ENCODE results near the gene HCN3. TPM values are rescaled to one million over a fixed set of nuclear protein-coding genes. Genes with fewer than 3 reads are reported as not detected.
A peak's percentile ranks its signal among the peaks of the same experiment; 100 is the strongest.

The HCN3 gene
- total and polyA plus RNA-seq, 2 of the 13 experiments (the other 11 are each of a cell fraction or from before 2014, with no cell fraction given), result 2.4 to 10.2 TPM

DNA sequence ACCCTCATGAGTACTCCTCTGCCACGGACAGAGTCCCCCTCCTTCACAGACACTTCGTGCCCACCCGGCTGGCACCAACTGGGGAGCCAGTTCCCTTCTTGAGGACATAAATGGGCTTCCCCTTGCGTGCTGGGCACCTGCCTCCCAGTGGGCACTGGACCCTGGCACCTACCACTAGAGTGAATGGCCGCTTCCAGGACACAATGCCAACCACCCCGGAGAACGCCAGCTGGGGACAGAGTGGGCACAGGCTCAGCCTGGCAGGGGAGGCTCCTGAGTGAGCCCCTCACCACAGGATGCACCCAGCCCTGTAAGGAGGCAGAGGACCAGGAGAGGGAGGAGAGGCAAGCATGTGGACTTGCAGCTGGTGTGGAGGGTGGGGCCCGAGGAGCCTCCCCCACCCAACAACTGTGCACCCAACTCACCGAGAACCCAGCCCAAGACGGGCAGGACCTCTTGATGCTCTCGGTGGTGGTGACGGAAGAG lies 23.0 kb upstream of the HCN3 start (continued):
- TF ChIP-seq GABPA (IDR thresholded peaks at IDR 0.05; ENCODE audit: low read depth, low read length) (no peak), GABPA (CRISPR knock-in tag; IDR thresholded peaks at IDR 0.05; ENCODE audit: low read depth) (no peak), MYC (CRISPR knock-in tag; IDR thresholded peaks at IDR 0.05; ENCODE audit: borderline replicate concordance) (0 out of 2 replicates have a peak, but pooled peaks have one; percentile 20), ZNF432 (CRISPR knock-in tag; IDR thresholded peaks at IDR 0.05; ENCODE audit: borderline replicate concordance) (no peak), HNRNPL (IDR thresholded peaks at IDR 0.05; ENCODE audit: low read depth, low read length) (0 out of 2 replicates have a peak, but pooled peaks have one; percentile 80), ZNF678 (CRISPR knock-in tag; IDR thresholded peaks at IDR 0.05) (no peak), MTA1 (CRISPR knock-in tag; IDR thresholded peaks at IDR 0.05; ENCODE audit: borderline replicate concordance) (0 out of 2 replicates have a peak, but pooled peaks have one; percentile 12), RFX1 (IDR thresholded peaks at IDR 0.05) (no peak), NR0B2 (CRISPR knock-in tag; IDR thresholded peaks at IDR 0.05) (no peak), ZNF124 (CRISPR knock-in tag; IDR thresholded peaks at IDR 0.05) (no peak), NRL (CRISPR knock-in tag; IDR thresholded peaks at IDR 0.05; ENCODE audit: borderline replicate concordance) (no peak), TMF1 (CRISPR knock-in tag; IDR thresholded peaks at IDR 0.05; ENCODE audit: low read depth) (no peak), ZNF776 (CRISPR knock-in tag; IDR thresholded peaks at IDR 0.05) (0 out of 2 replicates have a peak, but pooled peaks have one; percentile 59), HINFP (CRISPR knock-in tag; IDR thresholded peaks at IDR 0.05; ENCODE audit: low read depth) (no peak), ZNF333 (CRISPR knock-in tag; IDR thresholded peaks at IDR 0.05; ENCODE audit: borderline replicate concordance) (0 out of 2 replicates have a peak, but pooled peaks have one; percentile 64), ZNF20 (CRISPR knock-in tag; IDR thresholded peaks at IDR 0.05) (no peak)
- TF ChIP-seq, protein P1, sequence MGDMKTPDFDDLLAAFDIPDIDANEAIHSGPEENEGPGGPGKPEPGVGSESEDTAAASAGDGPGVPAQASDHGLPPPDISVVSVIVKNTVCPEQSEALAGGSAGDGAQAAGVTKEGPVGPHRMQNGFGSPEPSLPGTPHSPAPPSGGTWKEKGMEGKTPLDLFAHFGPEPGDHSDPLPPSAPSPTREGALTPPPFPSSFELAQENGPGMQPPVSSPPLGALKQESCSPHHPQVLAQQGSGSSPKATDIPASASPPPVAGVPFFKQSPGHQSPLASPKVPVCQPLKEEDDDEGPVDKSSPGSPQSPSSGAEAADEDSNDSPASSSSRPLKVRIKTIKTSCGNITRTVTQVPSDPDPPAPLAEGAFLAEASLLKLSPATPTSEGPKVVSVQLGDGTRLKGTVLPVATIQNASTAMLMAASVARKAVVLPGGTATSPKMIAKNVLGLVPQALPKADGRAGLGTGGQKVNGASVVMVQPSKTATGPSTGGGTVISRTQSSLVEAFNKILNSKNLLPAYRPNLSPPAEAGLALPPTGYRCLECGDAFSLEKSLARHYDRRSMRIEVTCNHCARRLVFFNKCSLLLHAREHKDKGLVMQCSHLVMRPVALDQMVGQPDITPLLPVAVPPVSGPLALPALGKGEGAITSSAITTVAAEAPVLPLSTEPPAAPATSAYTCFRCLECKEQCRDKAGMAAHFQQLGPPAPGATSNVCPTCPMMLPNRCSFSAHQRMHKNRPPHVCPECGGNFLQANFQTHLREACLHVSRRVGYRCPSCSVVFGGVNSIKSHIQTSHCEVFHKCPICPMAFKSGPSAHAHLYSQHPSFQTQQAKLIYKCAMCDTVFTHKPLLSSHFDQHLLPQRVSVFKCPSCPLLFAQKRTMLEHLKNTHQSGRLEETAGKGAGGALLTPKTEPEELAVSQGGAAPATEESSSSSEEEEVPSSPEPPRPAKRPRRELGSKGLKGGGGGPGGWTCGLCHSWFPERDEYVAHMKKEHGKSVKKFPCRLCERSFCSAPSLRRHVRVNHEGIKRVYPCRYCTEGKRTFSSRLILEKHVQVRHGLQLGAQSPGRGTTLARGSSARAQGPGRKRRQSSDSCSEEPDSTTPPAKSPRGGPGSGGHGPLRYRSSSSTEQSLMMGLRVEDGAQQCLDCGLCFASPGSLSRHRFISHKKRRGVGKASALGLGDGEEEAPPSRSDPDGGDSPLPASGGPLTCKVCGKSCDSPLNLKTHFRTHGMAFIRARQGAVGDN (CRISPR knock-in tag; IDR thresholded peaks at IDR 0.05), result peak; percentile 23; the same call in 1 of the 2 replicates
- TF ChIP-seq, protein P2, sequence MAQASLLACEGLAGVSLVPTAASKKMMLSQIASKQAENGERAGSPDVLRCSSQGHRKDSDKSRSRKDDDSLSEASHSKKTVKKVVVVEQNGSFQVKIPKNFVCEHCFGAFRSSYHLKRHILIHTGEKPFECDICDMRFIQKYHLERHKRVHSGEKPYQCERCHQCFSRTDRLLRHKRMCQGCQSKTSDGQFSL (CRISPR knock-in tag; IDR thresholded peaks at IDR 0.05), result no peak
- TF ChIP-seq, protein P3, sequence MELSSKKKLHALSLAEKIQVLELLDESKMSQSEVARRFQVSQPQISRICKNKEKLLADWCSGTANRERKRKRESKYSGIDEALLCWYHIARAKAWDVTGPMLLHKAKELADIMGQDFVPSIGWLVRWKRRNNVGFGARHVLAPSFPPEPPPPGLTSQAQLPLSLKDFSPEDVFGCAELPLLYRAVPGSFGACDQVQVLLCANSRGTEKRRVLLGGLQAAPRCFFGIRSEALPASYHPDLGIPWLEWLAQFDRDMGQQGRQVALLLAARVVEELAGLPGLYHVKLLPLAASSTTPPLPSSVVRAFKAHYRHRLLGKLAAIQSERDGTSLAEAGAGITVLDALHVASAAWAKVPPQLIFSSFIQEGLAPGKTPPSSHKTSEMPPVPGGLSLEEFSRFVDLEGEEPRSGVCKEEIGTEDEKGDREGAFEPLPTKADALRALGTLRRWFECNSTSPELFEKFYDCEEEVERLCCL (CRISPR knock-in tag; IDR thresholded peaks at IDR 0.05; ENCODE audit: borderline replicate concordance), result no peak
